Activated CD8-positive, alpha-beta memory T cell treated with anti-CD3 and anti-CD28 coated beads for 24 hours (primary cell): ENCODE data around the gene TIMM17A.
"Not testable (repeated sequence)": the region's sequence is repeated elsewhere in the genome, so short reads cannot be mapped to it uniquely, and the experiment has no call there.

Experiments used
- DNase-seq: peaks from one replicate; pipeline ENCODE4 v3.0.0-alpha.2; 2020

Gene TIMM17A

DNA sequence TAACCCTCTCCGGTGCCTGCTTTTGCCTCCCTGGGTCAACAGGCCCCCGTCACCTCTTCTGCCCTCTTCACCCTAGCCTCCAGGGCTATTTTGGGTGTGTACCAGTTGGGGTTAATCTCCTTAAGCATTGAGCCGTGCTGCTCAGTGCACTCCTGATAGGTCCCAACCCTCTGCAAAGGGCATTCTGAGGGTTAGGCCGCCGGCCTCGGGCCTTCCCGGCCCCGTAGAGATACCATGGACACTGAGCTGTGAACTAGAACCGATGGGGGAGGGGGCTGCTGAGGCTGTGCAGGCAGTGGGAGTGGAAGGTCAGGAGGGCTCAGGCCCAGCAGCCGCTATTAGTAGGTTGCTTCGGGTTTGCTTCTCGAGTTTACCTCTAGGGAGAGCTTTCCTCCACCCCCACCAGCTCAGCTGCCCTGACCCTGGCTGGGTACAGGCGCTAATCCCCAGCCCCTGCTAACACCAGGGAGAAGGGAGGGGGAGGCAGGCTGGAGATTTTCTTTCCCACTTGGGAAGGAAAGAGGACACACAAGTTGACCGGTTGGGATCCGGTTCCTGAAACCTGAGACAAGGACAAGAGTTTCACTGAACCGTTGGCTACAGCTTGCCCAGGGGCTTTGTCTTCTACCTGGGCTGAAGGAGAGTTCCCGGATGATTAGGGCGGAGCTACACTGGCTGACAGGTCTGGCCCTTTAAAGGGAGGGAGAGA lies 13.7 kb upstream of the TIMM17A start:
- no peak for DNase-seq

DNA sequence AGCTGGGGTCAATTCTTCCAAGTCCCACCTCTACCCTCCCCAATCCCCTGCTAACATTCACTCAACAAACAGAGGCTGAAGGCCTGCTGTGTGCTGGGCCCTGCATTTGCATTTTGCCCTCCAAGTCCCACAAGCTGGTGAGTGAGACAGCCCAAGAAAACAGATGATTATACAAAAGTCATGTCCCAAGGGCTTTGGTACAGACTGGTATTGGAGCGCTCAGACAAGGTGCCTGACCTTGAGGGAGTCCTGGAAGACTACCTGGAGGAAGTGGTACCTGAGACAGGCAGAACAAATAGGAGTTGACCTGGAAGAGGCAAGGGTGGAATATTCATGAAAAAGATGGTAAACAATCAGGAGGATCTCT lies 13.2 kb upstream of the TIMM17A start:
- DNase-seq, result no peak

GRCh38 chr1:201944002-201944401 lies 11.3 kb upstream of the TIMM17A start:
- DNase-seq, result no peak

- DNase-seq, result no peak
Measured at GRCh38 chr1:201944639-201945038, 10.7 kb upstream of the TIMM17A start.

- no peak for DNase-seq
Measured at GRCh38 chr1:201945157-201945556, 10.1 kb upstream of the TIMM17A start.

DNA sequence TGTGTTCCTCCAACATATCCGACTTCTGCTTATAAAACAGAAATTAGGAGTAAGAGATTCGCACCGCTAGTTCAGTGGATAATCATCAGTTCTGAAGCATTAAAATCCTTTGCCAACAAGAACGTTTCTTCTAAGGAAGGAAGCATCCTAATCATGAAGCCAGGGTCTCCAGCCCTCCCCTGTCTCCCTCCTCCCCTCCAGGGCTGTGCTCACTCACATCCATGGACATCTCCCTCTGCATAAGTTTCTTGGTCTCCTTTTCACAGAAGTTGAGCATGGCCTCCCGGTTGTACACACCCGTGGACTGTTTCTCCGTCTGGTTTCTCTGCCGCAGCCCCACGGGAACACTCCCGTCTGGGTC lies 9.5 kb upstream of the TIMM17A start:
- DNase-seq, result no peak

DNA sequence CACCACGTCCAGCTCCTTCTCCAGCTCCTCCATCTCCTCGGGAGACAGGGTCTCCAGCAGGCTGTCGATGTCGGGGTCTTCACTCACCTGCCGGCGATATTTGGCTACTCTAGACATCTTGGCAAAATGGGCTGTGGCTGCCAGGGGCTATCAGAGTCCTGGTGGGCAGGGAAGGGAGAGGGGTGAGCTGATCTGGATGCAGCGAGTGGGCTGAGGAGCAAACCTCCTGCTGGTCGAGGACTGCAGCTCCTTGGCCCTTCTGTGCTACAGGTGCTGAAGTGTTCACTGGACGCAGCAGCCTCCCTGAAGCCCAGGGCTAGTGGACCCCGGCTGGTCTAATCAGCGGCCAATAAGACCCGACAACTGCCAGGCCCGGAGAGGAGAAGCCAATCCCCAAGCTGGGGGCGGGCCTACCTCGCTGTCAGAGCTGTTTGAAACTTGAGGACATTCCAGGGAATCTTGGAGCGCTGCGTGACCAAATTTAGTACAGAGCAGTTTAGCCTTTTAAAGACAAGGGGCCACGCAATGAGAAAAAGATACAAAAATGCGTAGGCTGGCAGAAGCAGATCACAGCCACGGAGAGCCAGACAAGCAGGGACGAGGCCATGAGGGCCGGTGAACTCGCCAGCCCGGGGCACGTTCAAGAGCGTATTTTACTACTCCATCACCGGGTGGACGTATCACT lies 8.9 kb upstream of the TIMM17A start, which contains the start of gene LMOD1:
Gene LMOD1 (minus strand): TSS at position 325 of the 685 bp plus-strand sequence. CDS start 208 bp downstream, at position 117.
- DNase-seq, result no peak

- no peak for DNase-seq
Measured at GRCh38 chr1:201947697-201948008, 7.7 kb upstream of the TIMM17A start.

- no peak for DNase-seq
Measured at GRCh38 chr1:201949491-201949890, 5.8 kb upstream of the TIMM17A start.

- DNase-seq, result peak; percentile 67
Measured at GRCh38 chr1:201954263-201955008, 867 bp upstream of the TIMM17A start.

- DNase-seq, result no peak
Measured at GRCh38 chr1:201955729-201956143, 433 bp downstream of the TIMM17A start.

DNA sequence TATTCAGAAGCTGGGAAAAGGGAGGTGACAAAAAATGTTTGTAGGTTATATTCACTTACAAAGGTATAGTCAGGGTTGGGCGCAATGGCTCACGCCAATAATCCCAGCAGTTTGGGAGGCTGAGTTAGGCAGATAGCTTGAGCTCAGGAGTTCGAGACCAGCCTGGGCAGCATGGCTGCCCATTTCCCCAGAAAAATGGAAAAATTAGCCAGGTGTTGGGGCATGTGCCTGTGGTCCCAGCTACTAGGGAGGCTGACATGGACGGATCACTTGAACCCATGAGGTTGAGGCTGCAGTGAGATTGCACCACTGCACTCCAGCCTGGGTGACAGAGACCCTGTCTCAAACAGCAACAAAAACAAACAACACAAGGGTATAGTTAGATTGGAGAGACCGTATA lies 3.0 kb downstream of the TIMM17A start:
- DNase-seq, result no peak

GRCh38 chr1:201962382-201962781 lies 7.1 kb downstream of the TIMM17A start:
- DNase-seq, result not testable (repeated sequence)

DNA sequence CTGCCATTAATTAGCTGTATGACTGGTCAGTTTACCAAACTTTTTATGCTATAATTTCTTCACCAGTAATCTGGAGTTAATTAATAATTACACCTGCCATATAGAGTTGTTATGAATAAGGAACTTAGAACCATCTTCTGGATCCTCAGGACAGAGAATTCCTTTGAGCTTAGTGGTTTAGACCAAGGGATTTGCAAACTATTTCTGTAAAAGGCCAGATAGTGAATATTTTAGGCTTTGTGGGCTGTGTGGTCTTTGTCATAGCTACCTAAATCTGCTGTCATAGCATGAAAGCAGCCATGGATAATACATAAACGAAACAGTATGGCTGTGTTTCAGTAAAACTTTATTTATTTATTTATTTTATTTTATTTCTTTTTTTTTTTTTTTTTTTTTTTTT lies 9.0 kb downstream of the TIMM17A start:
- no peak for DNase-seq

- no peak for DNase-seq
Measured at GRCh38 chr1:201966171-201966570, 10.9 kb downstream of the TIMM17A start.

DNA sequence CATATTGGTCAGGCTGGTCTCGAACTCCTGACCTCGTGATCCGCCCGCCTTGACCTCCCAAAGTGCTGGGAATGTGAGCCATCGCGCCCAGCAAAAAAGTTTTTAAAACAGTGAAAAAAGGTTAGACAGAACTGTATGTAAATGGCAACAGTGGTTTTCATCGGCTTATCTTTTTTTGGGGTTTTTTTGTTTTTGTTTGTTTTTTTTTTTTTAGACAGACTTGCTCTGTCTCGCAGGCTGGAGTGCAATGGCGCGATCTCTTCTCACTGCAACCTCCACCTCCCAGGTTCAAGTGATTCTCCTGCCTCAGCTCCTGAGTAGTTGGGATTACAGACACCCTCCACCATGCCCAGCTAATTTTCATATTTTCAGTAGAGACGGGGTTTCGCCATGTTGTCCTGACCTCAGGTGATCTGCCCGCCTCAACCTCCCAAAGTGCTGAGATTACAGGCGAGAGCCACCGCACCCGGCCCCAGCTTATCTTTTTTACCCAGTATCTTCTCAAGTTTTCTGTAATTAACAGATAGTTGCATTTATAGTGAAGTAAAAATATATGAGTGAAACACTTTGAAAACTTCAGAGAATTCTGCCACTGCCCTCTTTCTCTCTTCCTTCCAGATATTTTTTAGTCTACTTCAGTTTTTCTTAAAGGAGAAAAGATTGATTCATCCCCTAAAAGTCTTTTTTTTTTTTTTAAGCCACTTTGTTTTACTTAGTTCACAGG lies 13.1 kb downstream of the TIMM17A start:
- no peak for DNase-seq

- DNase-seq, result no peak
Measured at GRCh38 chr1:201970334-201971159, 15.2 kb downstream of the TIMM17A start.

GRCh38 chr1:201982082-201982622 lies 26.8 kb downstream of the TIMM17A start:
- peak; percentile 90 for DNase-seq

DNA sequence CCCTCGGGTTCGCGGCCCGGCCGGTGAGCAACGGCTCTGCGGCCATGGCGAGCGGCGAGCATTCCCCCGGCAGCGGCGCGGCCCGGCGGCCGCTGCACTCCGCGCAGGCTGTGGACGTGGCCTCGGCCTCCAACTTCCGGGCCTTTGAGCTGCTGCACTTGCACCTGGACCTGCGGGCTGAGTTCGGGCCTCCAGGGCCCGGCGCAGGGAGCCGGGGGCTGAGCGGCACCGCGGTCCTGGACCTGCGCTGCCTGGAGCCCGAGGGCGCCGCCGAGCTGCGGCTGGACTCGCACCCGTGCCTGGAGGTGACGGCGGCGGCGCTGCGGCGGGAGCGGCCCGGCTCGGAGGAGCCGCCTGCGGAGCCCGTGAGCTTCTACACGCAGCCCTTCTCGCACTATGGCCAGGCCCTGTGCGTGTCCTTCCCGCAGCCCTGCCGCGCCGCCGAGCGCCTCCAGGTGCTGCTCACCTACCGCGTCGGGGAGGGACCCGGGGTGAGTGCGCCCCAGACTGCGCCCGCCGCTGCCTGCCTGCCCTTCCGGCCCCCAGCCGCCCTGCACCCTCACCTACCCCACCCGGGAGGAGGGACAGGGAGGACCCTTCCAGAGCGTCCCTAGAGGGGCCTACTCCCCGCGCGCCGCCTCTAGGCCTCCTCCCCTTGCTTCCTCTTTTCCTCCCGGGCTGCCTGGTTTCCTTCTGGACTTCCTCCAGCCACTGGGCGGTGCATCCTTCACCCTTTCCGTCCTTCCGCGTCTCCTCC lies 27.5 kb downstream of the TIMM17A start, which contains the start of gene RNPEP:
Gene RNPEP (plus strand): TSS at position 26 of the 757 bp plus-strand sequence. CDS start 19 bp downstream, at position 45.
- peak; percentile 79 for DNase-seq

DNA sequence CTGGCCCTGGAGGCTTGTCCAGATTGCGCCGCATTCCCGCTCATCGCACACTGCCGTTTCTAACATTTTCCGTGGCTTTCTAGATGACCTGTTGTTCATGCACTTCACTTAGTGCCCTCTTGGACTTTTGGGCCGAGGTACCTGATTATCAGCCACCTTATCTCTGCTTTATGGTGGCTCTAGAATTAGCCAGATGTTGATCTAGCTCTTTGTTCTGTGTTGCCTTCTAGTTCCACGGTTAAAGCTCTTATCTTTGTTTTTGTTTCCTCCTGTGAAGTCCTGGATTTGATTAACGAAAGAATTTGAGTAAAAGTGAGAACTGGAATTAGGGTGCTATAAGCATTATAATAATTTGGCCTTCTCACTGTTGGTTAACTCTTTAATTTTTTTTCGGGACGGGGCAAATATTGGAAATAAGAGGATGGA lies 28.1 kb downstream of the TIMM17A start:
- DNase-seq, result no peak

- no peak for DNase-seq
Measured at GRCh38 chr1:201984446-201984845, 29.1 kb downstream of the TIMM17A start.
